GM23338 (cell line): ENCODE data around the gene PEAR1. TPM values are rescaled to one million over a fixed set of nuclear protein-coding genes. Genes with fewer than 3 reads are reported as not detected.

Experiments used
- ATAC-seq: fragments of 200-7000 bp; cut with Tn5 transposase; 3 replicates; pipeline ENCODE4 v1.9.1; 2020
- DNase-seq: peaks from one replicate; pipeline ENCODE4 v3.0.0-alpha.2; 2015; ENCODE audit warnings: low spot score
- H2AFZ ChIP-seq: fragments of 200-600 bp; sonication (generic); 2 replicates; pipeline ENCODE4 v1.8.0; 2016; ENCODE audit warnings: antibody characterized with exemption, mild to moderate bottlenecking, moderate library complexity
- H3F3A ChIP-seq: fragments of 200-600 bp; sonication (generic); replicated peaks from 2 replicates; pipeline ENCODE4 v1.8.0; 2017; ENCODE audit warnings: antibody characterized with exemption, mixed run types, low read depth
- H3K27ac ChIP-seq: fragments of 200-600 bp; sonication (generic); 2 replicates; pipeline ENCODE4 v1.6.1; 2016; ENCODE audit warnings: low read depth
- H3K27me3 ChIP-seq: fragments of 200-600 bp; sonication (generic); 2 replicates; pipeline ENCODE4 v1.8.0; 2016; ENCODE audit warnings: mild to moderate bottlenecking, mixed run types, moderate library complexity; ENCODE audit not compliant: insufficient read depth
- H3K36me3 ChIP-seq: fragments of 200-600 bp; sonication (generic); 2 replicates; pipeline ENCODE4 v1.8.0; 2016; ENCODE audit warnings: mild to moderate bottlenecking; ENCODE audit not compliant: insufficient read depth
- H3K4me1 ChIP-seq: fragments of 200-600 bp; sonication (generic); 2 replicates; pipeline ENCODE4 v1.8.0; 2016; ENCODE audit warnings: mild to moderate bottlenecking, moderate library complexity; ENCODE audit not compliant: insufficient read depth
- H3K4me2 ChIP-seq: fragments of 200-600 bp; sonication (generic); 2 replicates; pipeline ENCODE4 v1.7.1; 2017; ENCODE audit warnings: mixed run types
- H3K4me3 ChIP-seq: fragments of 200-600 bp; sonication (generic); 2 replicates; pipeline ENCODE4 v1.6.1; 2016; ENCODE audit warnings: mixed run types
- H3K79me2 ChIP-seq: fragments of 200-600 bp; sonication (generic); replicated peaks from 2 replicates; pipeline ENCODE4 v1.8.0; 2017; ENCODE audit warnings: mild to moderate bottlenecking; ENCODE audit not compliant: insufficient read depth
- H3K9me2 ChIP-seq: fragments of 200-600 bp; sonication (generic); 2 replicates; pipeline ENCODE4 v1.8.0; 2017; ENCODE audit not compliant: insufficient read depth
- H4K20me1 ChIP-seq: fragments of 200-600 bp; sonication (generic); replicated peaks from 2 replicates; pipeline ENCODE4 v1.8.0; 2017; ENCODE audit warnings: mild to moderate bottlenecking; ENCODE audit not compliant: insufficient read depth
- H3K27ac Mint-ChIP-seq: 2 replicates; pipeline ENCODE4 v1.8.0; 2020; ENCODE audit warnings: inconsistent platforms, mild to moderate bottlenecking, moderate library complexity, mixed read lengths
- H3K27me3 Mint-ChIP-seq: 3 replicates; pipeline ENCODE4 v1.8.0; 2022; ENCODE audit warnings: low read depth, mild to moderate bottlenecking, moderate library complexity, mixed read lengths, inconsistent platforms; ENCODE audit not compliant: insufficient read depth, poor library complexity
- H3K36me3 Mint-ChIP-seq: 3 replicates; pipeline ENCODE4 v1.8.0; 2021; ENCODE audit warnings: low read depth, mild to moderate bottlenecking, inconsistent platforms, moderate library complexity, mixed read lengths
- H3K4me1 Mint-ChIP-seq: 3 replicates; pipeline ENCODE4 v1.8.0; 2020; ENCODE audit warnings: mild to moderate bottlenecking, inconsistent platforms, mixed read lengths
- H3K4me3 Mint-ChIP-seq: 3 replicates; pipeline ENCODE4 v1.8.0; 2021; ENCODE audit warnings: moderate library complexity, mild to moderate bottlenecking, inconsistent platforms, mixed read lengths
- H3K9me3 Mint-ChIP-seq: 3 replicates; pipeline ENCODE4 v1.8.0; 2020; ENCODE audit warnings: moderate library complexity, mild to moderate bottlenecking, inconsistent platforms, mixed read lengths
- CREB1 ChIP-seq: fragments of 250-450 bp; sonication (Bioruptor Pico); IDR thresholded peaks from 2 replicates; pipeline ENCODE4 v1.5.0; 2020; ENCODE audit warnings: low read depth, mild to moderate bottlenecking, moderate library complexity
- CTCF ChIP-seq, 2 experiments: fragments of 200-600 bp in 1 of 2; sonication (generic) in 1 of 2; conservative IDR thresholded peaks; 2 replicates each; pipeline versions ENCODE4 v1.5.1 to v1.6.1; 2016 to 2017; ENCODE audit warnings: antibody characterized with exemption in 2 of 2, low read depth in 2 of 2, mild to moderate bottlenecking in 2 of 2, moderate library complexity in 1 of 2
- EZH2 ChIP-seq: fragments of 200-600 bp; sonication (generic); IDR thresholded peaks from one replicate; pipeline ENCODE4 v1.8.0; 2017; ENCODE audit warnings: antibody characterized with exemption, mild to moderate bottlenecking, low read depth; ENCODE audit not compliant: unreplicated experiment
- JUNB ChIP-seq: IDR thresholded peaks from one replicate; pipeline ENCODE4 v1.6.1; 2016; ENCODE audit warnings: antibody characterized with exemption; ENCODE audit not compliant: unreplicated experiment
- REST ChIP-seq: IDR thresholded peaks from one replicate; pipeline ENCODE4 v1.6.1; 2018; ENCODE audit warnings: antibody characterized with exemption; ENCODE audit not compliant: unreplicated experiment
- ZNF114 ChIP-seq: fragments of 250-450 bp; sonication (Bioruptor Pico); IDR thresholded peaks from 2 replicates; pipeline ENCODE4 v1.5.0; 2020; ENCODE audit warnings: mild to moderate bottlenecking, moderate library complexity
- polyA plus RNA-seq: library from polyadenylated mRNA; unstranded; fragments of >200 nt; fragmentation: Nextera tagmentation; extraction: Ambion mirVana; gene quantifications from 2 replicates; pipeline ENCODE4 v1.2.1, GENCODE V29; 2016
- total RNA-seq: library from RNA; depleted of rRNA; stranded (reverse); fragments of >200 nt; shearing (Covaris generic); gene quantifications from 2 replicates; pipeline ENCODE4 v1.2.3, GENCODE V29; 2014
- TF ChIP-seq, protein P1 (sequence below): IDR thresholded peaks from 2 replicates; pipeline ENCODE4 v1.6.1; 2016; ENCODE audit warnings: antibody characterized with exemption

PEAR1 gene
- total and polyA plus RNA-seq, 2 experiments from 2014 or later, result 0.28 to 0.47 TPM

- TF ChIP-seq CREB1 (CRISPR knock-in tag) (no peak), CTCF (conservative IDR thresholded peaks at IDR 0.05; ENCODE audit: low read depth in 2 of 2) (no peak)
- TF ChIP-seq, protein P1, sequence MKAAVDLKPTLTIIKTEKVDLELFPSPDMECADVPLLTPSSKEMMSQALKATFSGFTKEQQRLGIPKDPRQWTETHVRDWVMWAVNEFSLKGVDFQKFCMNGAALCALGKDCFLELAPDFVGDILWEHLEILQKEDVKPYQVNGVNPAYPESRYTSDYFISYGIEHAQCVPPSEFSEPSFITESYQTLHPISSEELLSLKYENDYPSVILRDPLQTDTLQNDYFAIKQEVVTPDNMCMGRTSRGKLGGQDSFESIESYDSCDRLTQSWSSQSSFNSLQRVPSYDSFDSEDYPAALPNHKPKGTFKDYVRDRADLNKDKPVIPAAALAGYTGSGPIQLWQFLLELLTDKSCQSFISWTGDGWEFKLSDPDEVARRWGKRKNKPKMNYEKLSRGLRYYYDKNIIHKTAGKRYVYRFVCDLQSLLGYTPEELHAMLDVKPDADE, result no peak
These were observed 66.4 kb downstream of the PEAR1 start (continued) for GRCh38 chr1:156959925-156960324.

DNA sequence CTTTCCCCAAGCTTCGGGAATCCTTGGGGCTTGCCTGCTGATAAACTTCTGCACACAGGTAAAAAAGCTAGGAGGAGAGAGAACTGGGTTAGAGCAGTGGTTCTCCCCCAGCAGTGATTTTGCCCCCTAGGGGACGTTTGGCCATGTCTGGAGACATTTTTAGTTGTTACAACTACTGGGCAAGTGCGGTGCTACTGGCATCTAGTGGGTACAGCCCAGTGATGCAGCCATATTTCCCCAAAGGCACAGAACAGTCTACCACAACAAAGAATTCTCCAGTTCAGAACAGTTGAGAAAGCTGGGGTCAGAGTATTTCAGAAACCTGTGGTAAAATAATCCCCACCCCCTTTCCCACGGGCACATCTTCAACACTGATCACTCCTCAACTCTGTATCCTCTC lies 68.2 kb downstream of the PEAR1 start:
- H3K4me3 Mint-ChIP-seq, result no peak overlapping the region
- H3F3A ChIP-seq, result no peaks in the 10 kb centered on the region
- H3K4me1 Mint-ChIP-seq, result no peaks in the 10 kb centered on the region
- no peak overlapping the region for H3K27ac Mint-ChIP-seq
- no peak overlapping the region for H3K4me3 ChIP-seq
- peak; percentile 39 for DNase-seq
- no peaks in the 10 kb centered on the region for H3K27me3 ChIP-seq
- H3K9me3 Mint-ChIP-seq, result no peaks in the 10 kb centered on the region
- no peak overlapping the region for H2AFZ ChIP-seq
- no peak overlapping the region for H3K4me2 ChIP-seq
- H3K36me3 Mint-ChIP-seq, result peaks cover 59% of the 10 kb centered on the region
- H3K4me1 ChIP-seq, result no peaks in the 10 kb centered on the region
- no peaks in the 10 kb centered on the region; the same call in 1 of the 2 replicates for H4K20me1 ChIP-seq
- H3K27ac ChIP-seq, result no peak overlapping the region
- peaks cover 6% of the 10 kb centered on the region for H3K27me3 Mint-ChIP-seq
- H3K36me3 ChIP-seq, result peaks cover 6% of the 10 kb centered on the region
- H3K9me2 ChIP-seq, result no peaks in the 10 kb centered on the region
- TF ChIP-seq EZH2 (no peak), ZNF114 (CRISPR knock-in tag) (no peak), JUNB (no peak), CTCF (conservative IDR thresholded peaks at IDR 0.05; ENCODE audit: low read depth in 2 of 2) (peak; percentile 32 to 50), REST (no peak)
- ATAC-seq, result peak; percentile 54
- H3K79me2 ChIP-seq, result no peaks in the 10 kb centered on the region
